OCI-LY3 (cell line): ENCODE data around the gene MCM7.

Source experiments
- H2AFZ ChIP-seq: fragments of 200-600, 300-600 bp; shearing (Covaris generic); 2 replicates; pipeline ENCODE4 v1.6.0; 2014; ENCODE audit warnings: antibody characterized with exemption, low read depth, low read length
- H3K27ac ChIP-seq: fragments of 200-600, 300-600 bp; sonication (generic); 2 replicates; pipeline ENCODE4 v1.5.1; 2014; ENCODE audit warnings: mild to moderate bottlenecking, low read length, moderate library complexity, mixed read lengths
- H3K27me3 ChIP-seq: fragments of 200-600, 300-600 bp; sonication (generic); 2 replicates; pipeline ENCODE4 v1.6.1; 2014; ENCODE audit warnings: low read depth, low read length, mixed read lengths
- H3K36me3 ChIP-seq: fragments of 200-600, 300-600 bp; sonication (generic); replicated peaks from 2 replicates; pipeline ENCODE3; 2014; ENCODE audit warnings: low read depth, low read length, mixed read lengths
- H3K4me1 ChIP-seq: fragments of 300-600, 200-600 bp; sonication (generic); 2 replicates; pipeline ENCODE4 v1.6.1; 2014; ENCODE audit warnings: low read length, mixed read lengths
- H3K4me2 ChIP-seq: fragments of 200-600, 300-600 bp; sonication (generic); 2 replicates; pipeline ENCODE4 v1.6.1; 2014; ENCODE audit warnings: low read length, mixed read lengths
- H3K4me3 ChIP-seq: fragments of 300-600, 200-600 bp; sonication (generic); 2 replicates; pipeline ENCODE4 v1.5.1; 2014; ENCODE audit warnings: antibody characterized with exemption, mild to moderate bottlenecking, low read length, moderate library complexity
- H3K79me2 ChIP-seq: fragments of 300-600, 200-600 bp; shearing (Covaris generic); 2 replicates; pipeline ENCODE4 v1.6.1; 2014; ENCODE audit warnings: mild to moderate bottlenecking, low read length, mixed read lengths
- H3K9ac ChIP-seq: fragments of 300-600, 200-600 bp; shearing (Covaris generic); 2 replicates; pipeline ENCODE4 v1.6.0; 2014; ENCODE audit warnings: mild to moderate bottlenecking, low read length, moderate library complexity
- H3K9me3 ChIP-seq: fragments of 200-600, 300-600 bp; shearing (Covaris generic); 2 replicates; pipeline ENCODE4 v1.6.1; 2014; ENCODE audit warnings: low read length, mixed read lengths; ENCODE audit not compliant: insufficient read depth
- H4K20me1 ChIP-seq: fragments of 200-600, 300-600 bp; sonication (generic); 2 replicates; pipeline ENCODE4 v1.6.1; 2016; ENCODE audit warnings: low read length, mixed read lengths; ENCODE audit not compliant: insufficient read depth
- EZH2phosphoT487 ChIP-seq: fragments of 200-600 bp; shearing (Covaris generic); IDR thresholded peaks from 2 replicates; pipeline ENCODE4 v1.6.1; 2018; ENCODE audit warnings: antibody characterized with exemption, mixed run types, low read depth
- TF ChIP-seq, protein P1 (sequence below): fragments of 200-600, 300-600 bp; sonication (generic); IDR thresholded peaks from 2 replicates; pipeline ENCODE4 v1.5.1; 2014; ENCODE audit warnings: antibody characterized with exemption, low read length, low read depth

Gene MCM7

GRCh38 chr7:100093054-100093453 is 8.1 kb downstream of the MCM7 start:
- peaks cover 28% of the 10 kb centered on the region for H3K79me2 ChIP-seq
- no peak for TF ChIP-seq EZH2phosphoT487
- TF ChIP-seq, protein P1, sequence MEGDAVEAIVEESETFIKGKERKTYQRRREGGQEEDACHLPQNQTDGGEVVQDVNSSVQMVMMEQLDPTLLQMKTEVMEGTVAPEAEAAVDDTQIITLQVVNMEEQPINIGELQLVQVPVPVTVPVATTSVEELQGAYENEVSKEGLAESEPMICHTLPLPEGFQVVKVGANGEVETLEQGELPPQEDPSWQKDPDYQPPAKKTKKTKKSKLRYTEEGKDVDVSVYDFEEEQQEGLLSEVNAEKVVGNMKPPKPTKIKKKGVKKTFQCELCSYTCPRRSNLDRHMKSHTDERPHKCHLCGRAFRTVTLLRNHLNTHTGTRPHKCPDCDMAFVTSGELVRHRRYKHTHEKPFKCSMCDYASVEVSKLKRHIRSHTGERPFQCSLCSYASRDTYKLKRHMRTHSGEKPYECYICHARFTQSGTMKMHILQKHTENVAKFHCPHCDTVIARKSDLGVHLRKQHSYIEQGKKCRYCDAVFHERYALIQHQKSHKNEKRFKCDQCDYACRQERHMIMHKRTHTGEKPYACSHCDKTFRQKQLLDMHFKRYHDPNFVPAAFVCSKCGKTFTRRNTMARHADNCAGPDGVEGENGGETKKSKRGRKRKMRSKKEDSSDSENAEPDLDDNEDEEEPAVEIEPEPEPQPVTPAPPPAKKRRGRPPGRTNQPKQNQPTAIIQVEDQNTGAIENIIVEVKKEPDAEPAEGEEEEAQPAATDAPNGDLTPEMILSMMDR, result no peak
- no peak overlapping the region for H3K9ac ChIP-seq
- H3K4me2 ChIP-seq, result no peak overlapping the region
- H4K20me1 ChIP-seq, result peaks cover 21% of the 10 kb centered on the region
- no peak overlapping the region for H3K4me3 ChIP-seq
- H2AFZ ChIP-seq, result no peak overlapping the region
- H3K27ac ChIP-seq, result no peak overlapping the region
- H3K27me3 ChIP-seq, result no peaks in the 10 kb centered on the region
- peaks cover 67% of the 10 kb centered on the region for H3K36me3 ChIP-seq
- H3K4me1 ChIP-seq, result peaks cover 11% of the 10 kb centered on the region
- no peaks in the 10 kb centered on the region for H3K9me3 ChIP-seq

- peaks cover 11% of the 10 kb centered on the region for H3K4me1 ChIP-seq
- H3K36me3 ChIP-seq, result peaks cover 55% of the 10 kb centered on the region
Observed at GRCh38 chr7:100091411-100092181, 9.6 kb downstream of the MCM7 start.

DNA sequence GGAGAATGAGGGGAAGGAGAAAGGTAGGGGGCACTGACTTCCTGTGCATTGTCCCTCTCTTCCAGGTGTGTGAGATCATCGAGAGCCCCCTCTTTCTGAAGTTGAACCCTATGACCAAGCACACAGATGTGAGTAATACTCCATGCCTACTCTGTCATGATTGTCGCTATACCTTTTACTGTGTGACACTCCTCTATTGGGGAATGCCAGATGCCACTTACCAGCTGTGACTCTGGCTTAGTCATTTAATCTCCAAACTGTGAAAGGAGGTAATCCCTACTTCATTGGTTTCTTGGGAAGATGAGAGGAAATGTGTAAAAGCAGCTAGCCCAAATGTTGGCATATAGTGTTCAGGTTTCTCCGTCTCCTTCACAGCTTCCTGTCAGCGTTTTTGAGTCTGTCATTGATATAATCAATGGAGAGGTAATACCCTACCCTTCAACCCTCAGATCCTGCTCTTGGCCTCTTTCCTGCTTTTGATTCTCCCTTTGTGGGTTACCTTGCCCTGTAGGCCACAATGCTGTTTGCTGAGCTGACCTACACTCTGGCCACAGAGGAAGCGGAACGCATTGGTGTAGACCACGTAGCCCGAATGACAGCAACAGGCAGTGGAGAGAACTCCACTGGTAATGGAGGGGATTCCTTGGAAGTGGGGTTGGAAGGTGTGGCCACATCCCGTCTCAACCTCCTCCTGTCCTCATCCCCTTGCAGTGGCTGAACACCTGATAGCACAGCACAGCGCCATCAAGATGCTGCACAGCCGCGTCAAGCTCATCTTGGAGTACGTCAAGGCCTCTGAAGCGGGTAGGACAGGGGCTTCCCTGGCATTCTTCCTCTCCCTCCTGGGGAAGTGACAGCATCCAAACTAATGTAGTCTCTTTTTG is 10.4 kb downstream of the MCM7 start:
- H4K20me1 ChIP-seq, result peaks cover 12% of the 10 kb centered on the region
- peaks cover 12% of the 10 kb centered on the region for H3K79me2 ChIP-seq
- no peak overlapping the region for H3K4me3 ChIP-seq
- no peak overlapping the region for H3K27ac ChIP-seq
- TF ChIP-seq, protein P1, result no peak
- TF ChIP-seq EZH2phosphoT487, result no peak
- no peaks in the 10 kb centered on the region for H3K9me3 ChIP-seq
- H3K4me1 ChIP-seq, result peaks cover 11% of the 10 kb centered on the region
- H3K36me3 ChIP-seq, result peaks cover 50% of the 10 kb centered on the region
- H2AFZ ChIP-seq, result no peak overlapping the region
- H3K9ac ChIP-seq, result no peak overlapping the region
- peaks cover under 1% of the 10 kb centered on the region; the same call in 1 of the 2 replicates for H3K27me3 ChIP-seq
- no peak overlapping the region for H3K4me2 ChIP-seq

More at GRCh38 chr7:100091411-100092181, 9.6 kb downstream of the MCM7 start:
- peaks cover 16% of the 10 kb centered on the region for H4K20me1 ChIP-seq
- no peak overlapping the region for H3K9ac ChIP-seq
- H3K27me3 ChIP-seq, result no peaks in the 10 kb centered on the region
- no peak overlapping the region for H3K4me2 ChIP-seq
- H3K4me3 ChIP-seq, result no peak overlapping the region
- no peak for TF ChIP-seq EZH2phosphoT487
- TF ChIP-seq, protein P1, result no peak
- H2AFZ ChIP-seq, result no peak overlapping the region
- no peak overlapping the region for H3K27ac ChIP-seq
- peaks cover 17% of the 10 kb centered on the region for H3K79me2 ChIP-seq
- no peaks in the 10 kb centered on the region for H3K9me3 ChIP-seq
